Hematopoietic multipotent progenitor cell treated with erythropoietin and hydrocortisone succinate and interleukin-3 and kit ligand, for 8 days (in vitro differentiated cells): Measurements from ENCODE around the gene SLC9A3.

Experiments
- DNase-seq: peaks from one replicate; pipeline ENCODE4 v3.0.0-alpha.2; 2015

Gene SLC9A3

DNA sequence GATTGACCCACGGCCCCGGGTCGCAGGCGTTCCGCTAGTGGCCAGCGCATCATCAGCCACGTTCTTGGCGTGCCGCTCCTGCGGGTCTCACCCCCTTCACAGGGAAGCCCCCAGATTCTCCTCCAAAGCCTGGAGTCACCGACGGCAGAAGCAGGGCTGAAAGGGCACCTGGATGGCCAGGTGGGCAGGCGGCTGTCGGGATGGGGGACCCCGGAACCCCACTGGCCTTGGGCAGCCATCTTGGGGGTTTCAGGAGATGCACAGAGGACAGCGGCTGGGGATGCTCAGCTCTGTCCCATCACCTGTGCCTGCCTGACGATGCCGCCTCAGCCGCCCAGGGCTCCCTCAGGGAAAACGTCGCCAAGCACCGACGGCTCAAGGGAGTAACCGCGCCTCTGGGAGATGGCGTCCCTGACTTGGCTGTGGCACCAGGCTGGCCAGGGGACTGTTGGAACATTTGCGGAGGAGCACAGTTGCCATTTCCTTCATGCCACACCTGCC lies 14.1 kb upstream of the SLC9A3 start:
- no peak for DNase-seq

DNA sequence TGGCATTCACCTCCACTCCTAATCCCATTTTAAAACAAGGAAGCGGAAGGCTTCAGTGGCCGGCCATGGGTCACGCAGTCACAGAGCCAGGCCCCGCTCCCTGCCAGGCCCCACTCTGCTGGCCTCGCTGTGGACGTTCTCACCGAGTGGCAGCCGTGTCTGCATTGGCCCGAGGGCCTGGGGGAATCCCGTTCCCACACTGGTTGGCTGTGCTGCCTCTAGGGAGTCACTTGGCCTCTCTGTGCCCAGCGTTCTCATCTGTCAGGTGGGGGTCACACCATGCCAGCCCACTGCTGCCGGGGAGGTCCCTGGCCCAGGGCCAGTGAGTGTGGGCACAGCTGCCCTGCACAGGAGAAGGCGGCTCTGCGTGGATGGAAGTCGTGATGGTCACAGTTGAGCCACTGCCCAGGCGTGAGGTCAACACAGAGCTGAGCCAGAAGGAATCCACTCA lies 13.4 kb upstream of the SLC9A3 start:
- DNase-seq, result no peak

DNA sequence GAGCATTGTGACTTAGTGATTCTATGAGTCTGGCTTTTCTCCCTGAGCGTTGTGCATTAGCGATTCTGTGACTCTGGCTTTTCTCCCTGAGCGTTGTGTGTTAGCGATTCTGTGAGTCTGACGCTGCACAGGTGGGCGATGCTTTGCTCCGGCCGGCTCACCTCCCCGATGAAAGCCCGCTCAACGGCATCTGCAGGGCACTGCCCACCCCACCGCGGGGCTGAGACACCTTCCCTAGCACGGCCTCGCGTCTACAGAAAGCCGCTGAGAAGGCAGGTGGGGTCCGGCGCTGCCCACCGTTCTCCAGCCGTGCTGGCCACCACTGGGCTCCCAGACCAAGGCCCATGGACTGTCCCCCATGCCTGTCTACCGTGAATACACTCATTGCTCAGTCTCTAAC lies 12.8 kb upstream of the SLC9A3 start:
- DNase-seq, result no peak

DNA sequence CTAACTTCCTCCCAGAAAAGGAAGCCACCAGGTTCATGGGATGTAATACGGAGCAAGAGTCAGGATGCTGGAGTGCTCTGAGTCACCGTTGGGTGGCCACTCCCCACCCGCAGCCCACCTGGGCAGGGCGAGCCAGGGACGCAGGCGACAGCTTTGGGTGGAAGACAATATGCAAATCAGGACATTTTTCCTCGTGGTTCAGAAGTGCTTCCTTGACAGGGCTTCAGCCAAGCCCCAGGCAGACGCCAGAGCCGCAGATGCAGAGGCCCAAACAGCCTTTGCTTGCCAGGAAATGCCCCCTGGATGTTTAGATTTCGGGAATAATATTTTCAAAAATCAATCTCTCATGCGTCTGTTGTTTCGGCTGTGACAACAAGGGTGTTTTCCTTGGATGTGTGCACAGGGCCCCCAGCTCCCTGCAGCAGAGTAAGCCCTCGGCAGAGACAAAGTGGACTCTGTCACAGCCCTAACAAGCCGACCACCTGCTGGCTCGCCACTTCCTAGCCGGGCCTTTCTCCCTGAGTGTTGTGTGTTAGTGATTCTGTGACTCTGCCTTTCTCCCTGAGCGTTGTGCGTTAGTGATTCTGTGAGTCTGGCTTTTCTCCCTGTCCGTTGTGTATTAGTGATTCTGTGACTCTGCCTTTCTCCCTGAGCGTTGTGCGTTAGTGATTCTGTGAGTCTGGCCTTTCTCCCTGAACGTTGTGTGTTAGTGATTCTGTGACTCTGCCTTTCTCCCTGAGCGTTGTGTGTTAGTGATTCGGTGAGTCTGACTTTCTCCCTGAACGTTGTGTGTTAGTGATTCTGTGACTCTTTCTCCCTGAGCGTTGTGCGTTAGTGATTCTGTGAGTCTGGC lies 11.8 kb upstream of the SLC9A3 start:
- no peak for DNase-seq

DNA sequence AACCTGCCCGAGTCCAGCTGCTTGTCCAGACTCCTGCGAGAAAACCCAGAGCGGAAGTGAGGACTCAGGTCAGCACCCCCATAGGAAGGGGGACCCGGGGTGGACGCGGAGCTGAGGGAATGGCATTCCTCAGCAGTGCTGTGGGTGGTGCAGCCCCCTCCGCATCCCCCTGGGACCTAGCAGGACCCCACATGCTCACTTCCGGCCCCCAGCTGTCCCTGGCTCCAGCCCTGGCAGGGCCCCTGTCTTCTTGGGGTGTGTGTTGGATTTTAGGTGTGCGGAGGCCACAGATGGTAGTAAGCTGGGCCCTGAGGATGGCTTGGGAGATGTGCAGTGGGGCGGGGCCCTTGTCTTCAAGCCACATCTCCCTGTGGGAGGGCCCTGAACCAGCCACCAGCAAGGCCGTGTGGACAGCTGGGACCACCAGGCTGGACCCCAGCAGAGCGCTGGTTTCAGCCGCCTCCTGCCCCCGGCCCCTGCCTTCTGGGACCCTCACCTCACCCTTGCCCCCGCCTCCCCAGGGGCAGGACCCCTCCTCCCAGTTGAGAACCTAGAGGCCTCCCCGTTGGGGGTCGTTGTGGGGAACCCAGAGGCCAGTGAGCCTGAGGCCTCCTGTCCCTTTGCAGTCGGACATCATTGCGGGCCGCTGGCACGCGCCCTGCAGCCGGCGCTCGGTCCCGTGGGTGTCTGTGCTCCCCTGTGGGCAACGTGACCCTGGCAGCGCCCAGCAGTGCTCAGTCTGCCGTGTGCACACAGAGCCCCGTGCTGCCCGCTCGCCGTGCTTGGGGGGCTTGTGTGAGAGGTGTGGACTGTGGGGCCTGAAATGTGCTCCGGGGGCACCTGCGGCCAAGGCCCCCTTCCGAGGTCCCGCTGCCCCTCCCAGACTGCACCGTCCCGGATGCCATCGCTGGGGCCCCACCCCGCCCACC lies 10.8 kb upstream of the SLC9A3 start:
- no peak for DNase-seq

DNA sequence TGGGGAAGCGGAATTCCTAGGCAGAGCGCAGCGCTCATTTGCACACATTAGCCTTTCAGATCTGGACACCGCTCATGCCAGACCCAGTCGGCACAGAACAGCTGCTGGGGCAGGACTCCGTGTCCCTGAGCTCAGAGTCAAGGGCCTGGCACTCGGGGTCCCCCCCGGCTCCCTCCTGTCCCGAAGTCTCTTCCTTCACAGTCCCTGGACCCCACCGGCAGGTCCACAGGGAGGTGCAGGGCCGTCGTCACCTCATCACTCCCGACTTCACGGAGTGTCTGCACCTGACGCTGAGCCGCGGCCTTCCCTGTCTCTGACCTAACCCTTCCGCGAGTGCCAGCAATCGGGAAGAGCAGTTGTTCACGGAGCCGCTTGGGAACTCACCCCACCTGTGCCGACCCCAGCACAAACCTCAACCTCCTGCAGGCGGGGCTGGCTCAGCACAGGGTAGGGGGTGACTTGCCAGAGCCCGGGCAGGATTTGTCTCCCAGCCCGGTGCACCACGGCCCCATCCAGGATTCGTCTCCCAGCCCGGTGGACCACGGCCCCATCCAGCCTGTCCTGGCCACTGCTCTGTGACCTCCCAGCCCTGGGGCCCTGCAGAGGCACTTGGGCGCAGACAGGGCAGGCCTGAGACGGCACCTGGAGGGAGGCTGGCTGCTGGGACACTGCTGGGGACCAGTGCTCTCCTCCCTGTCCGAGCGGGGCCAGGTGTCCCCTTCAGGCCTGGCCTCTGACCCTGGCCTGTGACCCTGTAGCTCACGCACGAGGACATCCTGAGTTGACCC lies 9.9 kb upstream of the SLC9A3 start:
- no peak for DNase-seq

DNA sequence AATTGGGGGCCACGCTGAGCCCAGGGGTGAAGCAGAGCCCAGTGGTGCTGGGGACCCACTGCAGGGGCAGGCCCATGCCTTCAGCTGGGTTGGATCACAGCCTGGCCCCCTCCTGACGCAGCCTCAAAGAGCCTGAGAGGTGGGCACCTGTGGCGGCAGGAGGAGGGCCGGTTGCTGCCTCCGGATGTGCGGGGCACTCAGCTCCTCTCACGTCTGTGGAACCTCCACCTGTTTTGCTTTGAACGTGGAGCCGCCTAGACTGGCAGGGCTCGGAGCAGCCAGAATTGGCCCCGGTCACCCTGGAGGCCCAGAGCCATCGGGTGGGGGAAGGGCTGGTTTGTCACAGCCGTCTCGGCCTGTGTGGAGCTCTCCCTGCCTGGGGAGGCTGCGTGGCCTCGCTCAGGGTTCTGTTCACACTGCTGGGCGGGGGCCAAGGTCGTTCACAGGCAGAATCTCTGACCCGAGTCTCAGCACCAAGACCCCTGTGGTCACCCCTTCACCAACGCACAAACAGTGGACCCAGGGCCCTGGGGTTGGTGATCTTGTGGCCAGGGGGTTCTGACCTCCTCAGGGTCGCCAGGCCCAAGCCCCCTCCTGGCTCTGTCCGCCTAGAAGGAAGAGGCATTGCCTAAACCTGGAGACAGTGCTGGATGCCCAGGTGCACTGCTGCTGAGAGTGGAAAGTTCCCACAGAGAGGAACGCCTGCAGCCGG lies 9.2 kb upstream of the SLC9A3 start:
- no peak for DNase-seq

DNA sequence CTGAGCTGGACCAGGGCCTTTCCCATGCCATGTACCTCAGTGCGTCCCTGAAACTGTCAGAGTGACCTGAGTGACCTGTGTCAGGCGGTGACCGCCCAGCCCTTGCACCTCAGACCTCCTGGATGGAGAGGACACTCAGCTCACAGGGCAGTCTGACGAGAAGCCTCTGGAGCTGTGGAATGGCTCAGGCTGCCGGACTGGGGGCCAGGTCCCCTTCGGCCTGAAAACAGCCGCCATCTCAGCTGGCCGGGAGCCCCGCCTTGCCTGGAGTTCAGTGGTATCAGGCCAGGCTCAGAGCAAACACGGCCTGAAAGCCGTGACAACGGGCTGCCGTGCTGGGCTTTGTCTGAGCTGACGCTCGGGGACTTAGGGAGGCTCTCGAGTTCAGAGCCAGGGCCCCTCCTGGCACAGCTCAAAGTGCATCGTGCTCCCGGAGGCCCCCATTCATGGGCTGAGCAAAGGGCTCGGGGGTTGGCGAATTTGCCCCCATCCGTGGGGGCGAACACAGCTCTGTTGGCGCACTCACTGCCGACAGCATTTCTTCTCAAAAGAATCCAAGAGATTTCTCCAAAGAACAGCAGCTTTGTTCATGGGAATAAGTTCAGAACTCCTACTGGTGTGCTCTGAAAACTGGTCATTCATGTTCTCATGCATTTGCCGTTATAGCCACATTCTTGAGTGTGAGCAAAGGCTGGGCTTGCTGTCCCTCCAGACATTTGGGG lies 8.4 kb upstream of the SLC9A3 start:
- DNase-seq, result no peak

DNA sequence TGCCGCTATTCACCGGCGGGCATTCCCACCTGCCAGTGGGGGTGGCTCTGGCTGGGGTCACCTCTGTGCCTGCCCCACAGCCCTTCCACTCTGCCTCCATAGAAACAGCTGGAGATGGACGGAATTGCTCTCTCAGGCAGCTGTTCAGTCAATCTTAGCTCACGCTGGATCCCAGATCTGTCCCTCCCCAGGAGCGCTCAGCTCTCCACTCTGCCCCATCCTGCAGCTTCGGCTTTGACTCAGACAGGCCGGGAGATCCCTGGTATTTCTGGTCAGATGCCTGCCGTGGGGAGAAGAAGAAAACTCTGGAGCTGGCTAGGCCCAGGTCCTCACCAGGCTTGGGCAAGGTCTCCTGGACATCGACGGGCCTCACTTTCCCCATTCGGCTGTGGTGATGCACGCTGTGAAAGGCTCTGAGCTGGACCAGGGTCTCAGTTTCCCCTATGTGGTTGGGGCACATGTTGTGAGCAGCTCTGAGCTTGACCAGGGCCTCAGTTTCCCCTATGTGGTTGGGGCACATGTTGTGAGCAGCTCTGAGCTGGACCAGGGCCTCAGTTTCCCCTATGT lies 7.6 kb upstream of the SLC9A3 start:
- DNase-seq, result no peak

DNA sequence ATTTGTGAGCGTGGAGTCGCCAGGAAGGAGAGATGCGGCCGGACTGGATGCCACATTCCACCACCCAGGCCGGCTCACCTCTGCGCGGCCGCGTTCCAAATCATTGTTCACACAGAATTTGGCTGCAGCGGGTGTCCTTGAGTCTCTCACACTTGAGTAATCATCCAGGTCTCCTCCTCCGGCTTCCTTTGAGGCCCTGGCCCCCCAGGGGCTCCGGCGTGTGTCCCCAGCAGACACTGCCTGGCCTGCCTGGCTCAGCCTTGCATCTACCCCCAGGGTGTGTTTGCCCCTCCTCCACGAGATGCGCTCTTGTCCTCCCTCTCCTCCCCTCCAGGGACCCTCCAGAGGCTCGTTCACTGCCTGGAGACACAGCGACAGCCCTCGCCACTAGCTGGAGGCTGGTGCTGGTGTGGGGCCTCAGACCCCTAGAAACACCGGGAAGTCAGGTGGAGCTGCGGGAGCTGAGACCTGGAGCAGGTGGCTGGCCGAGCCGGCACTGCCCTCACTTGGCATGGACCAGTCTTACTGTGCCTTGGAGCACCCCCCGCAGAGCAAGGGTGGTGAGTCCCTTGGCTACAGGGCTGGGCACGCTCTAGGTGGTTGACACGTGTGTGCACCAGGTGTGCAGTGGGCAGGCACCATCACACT lies 7.0 kb upstream of the SLC9A3 start:
- DNase-seq, result no peak

DNA sequence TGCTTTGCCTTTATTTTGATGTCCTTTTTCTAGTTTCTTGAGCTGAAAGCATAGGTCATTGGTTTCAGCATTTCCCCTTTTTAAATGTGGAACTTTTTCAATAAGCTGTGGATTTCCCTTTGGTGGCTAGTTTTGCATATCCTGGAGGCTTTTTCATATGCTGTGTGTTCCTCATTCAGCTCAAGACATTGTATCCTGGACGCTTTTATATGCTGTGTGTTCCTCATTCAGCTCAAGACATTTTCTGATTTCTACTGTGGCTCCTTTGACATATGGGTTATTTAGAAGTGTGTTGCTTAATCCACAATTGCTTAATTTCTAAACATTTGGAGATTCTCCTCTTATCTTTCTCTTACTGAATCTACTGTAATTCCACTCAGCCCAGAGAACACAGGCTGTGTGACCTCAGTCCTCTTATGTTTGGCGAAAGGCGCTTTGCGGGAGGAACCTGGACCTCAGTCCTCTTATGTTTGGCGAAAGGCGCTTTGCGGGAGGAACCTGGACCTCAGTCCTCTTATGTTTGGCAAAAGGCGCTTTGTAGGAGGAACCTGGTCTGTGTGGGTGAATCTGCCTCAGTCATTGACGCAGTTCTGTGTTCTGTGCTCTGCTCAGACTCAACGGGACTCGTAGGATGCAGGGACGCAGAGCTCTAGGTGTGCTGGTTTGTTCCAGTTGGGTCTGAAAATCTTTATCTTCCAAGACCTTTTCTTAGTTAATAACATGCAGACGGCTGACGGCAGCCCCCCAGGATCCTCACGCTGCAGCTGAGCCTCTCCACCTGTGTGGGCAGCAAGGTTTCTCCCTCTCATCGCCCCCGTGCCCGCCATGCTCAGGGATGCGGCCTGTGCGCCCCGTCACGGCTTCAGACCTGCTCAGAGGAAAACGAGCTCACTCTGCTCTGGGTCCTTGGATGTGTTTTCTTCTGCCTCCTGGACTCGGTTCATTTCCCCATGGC lies 6.0 kb upstream of the SLC9A3 start:
- no peak for DNase-seq

DNA sequence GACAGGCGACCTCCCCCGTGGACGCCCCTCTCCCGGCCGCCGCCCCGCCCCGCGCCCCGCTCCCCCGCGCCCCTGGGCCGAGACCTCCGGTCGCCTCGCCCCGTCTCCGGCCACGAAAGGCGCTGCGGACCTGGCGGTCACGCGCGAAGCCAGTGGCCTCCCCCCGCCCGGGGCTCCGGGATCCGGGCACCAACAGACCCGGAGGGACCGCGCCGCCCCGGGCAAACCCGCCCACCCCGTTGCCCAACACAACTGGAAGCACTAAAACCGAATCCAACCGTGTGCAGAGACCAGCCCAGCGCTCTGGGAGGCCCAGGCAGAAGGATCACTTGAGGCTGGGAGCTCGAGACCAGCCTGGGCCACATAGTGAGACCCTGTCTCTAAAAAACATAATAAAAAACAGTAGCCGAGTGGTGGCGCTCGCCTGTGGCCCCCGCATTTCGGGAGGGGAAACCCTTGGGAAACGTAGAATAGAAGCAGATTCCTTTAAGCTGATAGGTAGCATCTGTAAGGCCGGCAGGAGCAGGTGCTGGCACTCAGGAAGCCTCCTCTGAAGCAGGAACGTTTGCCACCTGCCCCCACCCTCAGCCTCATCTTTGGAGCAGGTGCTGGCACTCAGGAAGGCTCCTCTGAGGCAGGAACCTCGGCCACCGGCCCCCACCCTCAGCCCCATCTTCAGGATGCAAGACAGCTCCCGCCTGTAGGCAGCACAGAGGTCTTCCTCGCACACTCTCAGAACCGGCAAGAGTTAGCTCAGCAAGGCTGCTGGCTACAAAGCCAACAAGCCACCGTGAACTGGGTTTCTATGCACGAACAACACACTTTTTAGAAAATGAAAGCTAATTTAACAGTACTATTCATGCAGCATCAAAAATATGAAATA lies 4.6 kb upstream of the SLC9A3 start:
- no peak for DNase-seq

DNA sequence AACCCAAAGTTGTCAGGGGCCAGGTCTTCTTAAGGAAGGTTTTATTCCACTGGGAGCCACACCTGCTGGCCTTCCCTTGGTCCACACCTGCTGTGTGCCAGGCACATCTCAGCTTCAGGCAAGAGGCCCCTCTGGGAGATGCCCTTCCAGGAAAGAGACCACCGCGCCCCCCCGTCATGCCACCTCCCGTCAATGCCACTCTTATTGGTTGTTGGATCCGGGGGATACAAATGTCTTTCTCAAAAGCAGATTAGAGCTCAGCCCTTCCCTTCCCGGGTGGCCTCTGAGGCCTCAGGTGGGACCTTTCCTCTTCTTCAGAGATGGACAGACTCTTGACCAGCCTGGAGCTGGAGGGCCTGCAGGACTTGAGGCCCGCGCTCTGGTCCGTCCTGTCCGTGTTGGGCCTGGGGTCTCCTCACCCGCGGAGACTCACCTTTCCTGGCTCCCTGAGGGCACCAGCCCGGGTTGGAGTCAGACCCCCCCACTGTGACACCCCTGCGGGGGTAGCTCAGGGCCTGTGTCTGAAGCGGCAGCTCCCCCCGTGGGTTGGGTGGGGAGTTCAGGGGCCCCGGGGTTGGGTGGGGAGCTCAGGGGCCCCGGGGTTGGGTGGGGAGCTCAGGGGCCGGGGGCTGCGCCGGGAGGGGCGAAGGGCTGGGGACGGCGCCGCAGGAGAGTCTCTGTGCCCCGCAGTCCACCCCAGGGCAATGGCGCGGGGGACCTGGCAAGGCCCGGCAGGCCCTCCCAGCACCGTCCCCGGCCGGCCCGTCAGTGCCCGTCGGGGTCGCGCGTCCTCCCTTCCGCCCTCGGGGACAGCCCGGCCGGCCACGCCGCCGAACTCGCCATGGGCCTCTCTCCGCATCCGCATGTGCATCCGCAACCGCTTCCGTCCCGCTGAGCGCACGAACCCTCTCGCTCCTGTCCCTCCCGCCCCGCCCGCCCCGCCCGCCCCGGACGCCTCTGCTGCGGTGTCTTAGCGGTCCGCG lies 3.7 kb upstream of the SLC9A3 start:
- no peak for DNase-seq

DNA sequence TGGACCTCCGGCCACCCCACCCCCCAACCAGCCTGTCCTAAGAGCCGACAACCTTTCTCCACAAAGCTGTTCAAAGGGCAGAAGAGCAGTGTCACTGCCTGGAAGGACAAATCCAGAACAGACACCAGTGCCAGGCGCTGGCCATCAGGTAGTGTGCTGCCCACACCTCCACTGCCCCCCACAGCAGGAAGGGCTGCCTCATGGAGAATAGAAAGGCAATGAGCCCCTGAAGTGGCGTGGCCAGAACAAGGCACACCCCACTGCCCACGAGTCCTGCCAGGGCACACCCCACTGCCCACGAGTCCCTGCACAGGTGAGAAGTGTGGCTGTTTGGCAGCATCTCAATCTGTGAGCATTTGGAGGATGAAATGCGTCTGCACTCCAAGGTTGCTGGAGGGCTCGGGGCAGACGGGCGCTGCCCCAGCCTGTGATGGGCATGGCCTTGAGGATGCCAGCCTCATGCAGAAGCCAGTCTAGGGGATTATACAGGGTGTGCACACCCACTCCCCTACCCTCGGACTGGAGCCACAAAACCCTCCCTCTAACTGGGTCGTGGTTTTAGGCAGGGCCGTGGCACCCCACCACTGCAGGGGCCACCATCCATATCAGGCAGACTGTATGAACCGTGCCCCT lies 2.3 kb upstream of the SLC9A3 start:
- no peak for DNase-seq

DNA sequence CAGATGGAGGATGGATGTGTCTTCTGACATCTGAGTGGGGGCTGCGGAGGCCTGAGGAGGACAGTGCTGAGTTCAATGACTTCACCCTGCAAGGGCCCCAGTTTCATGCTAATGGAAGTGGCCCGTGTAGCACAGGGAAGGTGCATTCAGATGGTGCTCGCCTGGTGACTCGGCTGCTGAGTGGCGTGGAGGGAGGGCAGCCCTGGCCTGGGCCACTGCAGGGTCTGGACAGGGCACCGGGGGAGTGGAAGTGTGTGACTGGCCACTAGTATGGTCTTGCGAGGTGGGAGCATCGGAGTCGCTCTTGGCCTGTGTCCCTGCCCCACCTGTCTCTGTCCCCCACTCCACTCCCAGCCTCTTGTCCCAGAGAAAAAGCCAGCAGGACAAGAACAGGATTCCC lies 1.7 kb upstream of the SLC9A3 start:
- no peak for DNase-seq

DNA sequence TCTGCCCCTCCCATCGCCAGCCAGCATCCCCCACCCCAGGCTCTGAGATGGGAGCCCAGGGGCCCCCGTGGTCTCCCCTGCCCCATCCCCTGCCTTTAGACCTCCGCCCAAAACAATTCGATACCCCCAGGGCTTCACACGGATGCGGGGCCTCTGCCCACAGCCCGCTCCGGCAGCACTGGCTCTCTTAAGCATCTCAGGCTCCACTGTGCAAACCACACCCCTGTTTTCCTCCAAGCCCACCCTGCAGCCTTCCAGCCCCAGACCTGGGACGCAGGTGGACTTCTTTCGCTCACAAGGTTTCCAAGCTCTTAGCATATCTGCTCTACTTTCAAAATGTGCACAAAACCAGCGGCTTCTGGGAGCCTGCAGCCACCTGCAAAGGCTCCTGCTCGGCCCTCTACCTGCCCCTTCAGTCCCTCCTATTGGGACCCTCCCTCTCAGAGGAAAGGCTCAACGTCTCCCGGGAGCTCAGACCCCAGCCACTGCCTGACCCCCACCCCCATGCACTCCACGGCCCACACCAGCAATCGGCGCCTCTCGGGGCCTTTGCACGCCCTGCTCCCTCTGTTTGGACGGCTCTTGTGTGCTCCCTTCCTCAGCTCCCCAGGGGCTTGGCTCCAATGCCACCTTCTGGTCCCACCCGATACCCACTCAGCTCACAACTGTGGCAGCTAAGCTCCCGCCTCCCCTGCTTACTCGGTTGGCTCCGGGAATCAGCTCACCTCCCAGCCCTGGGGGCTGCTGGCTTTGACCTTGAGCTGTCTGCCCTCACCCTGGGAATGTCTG lies 918 bp upstream of the SLC9A3 start:
- no peak for DNase-seq
